DND-41 (cell line): ENCODE results near the gene EDEM3.

Source experiments
- EZH2 ChIP-seq: IDR thresholded peaks from 3 replicates; pipeline ENCODE4 v1.6.1; 2012; ENCODE audit warnings: borderline replicate concordance, low read depth, mild to moderate bottlenecking, moderate library complexity, low read length, inconsistent platforms; ENCODE audit not compliant: severe bottlenecking
- TF ChIP-seq, protein P1 (sequence below): IDR thresholded peaks from 2 replicates; pipeline ENCODE4 v1.5.1; 2012; ENCODE audit warnings: borderline replicate concordance, low read length, moderate library complexity, mild to moderate bottlenecking; ENCODE audit not compliant: poor library complexity, severe bottlenecking; ENCODE audit errors: extremely low read depth

DNA sequence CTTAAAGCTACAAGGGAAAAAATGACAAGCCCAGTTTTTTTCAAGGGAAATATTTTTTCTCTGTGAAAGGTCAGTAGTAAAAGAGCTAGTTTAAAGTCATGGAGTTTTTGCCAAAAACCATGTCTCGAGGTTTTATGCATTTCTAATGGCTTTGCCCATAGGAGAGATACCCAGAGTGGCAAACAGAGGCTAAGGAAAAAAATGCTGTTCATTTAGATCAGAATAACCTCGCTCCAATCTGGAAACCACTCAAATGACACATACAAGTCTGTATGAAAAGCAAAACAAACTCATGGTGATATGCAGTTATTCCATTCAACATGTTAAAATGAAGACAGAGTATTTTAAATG, 36.9 kb upstream of the EDEM3 start:
- TF ChIP-seq, protein P1, sequence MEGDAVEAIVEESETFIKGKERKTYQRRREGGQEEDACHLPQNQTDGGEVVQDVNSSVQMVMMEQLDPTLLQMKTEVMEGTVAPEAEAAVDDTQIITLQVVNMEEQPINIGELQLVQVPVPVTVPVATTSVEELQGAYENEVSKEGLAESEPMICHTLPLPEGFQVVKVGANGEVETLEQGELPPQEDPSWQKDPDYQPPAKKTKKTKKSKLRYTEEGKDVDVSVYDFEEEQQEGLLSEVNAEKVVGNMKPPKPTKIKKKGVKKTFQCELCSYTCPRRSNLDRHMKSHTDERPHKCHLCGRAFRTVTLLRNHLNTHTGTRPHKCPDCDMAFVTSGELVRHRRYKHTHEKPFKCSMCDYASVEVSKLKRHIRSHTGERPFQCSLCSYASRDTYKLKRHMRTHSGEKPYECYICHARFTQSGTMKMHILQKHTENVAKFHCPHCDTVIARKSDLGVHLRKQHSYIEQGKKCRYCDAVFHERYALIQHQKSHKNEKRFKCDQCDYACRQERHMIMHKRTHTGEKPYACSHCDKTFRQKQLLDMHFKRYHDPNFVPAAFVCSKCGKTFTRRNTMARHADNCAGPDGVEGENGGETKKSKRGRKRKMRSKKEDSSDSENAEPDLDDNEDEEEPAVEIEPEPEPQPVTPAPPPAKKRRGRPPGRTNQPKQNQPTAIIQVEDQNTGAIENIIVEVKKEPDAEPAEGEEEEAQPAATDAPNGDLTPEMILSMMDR: no peak
- no peak for TF ChIP-seq EZH2
